NCI-H187 treated with DMSO at 0.1 percent for 48 hours (cell line): ENCODE data around the gene ACTN4.

Experiments
- DNase-seq: peaks from one replicate; lab custom pipeline; 2025; lab: John Stamatoyannopoulos, UW

Gene ACTN4

GRCh38 chr19:38725469-38726283, 78.2 kb downstream of the ACTN4 start:
- DNase-seq, result no peak

DNA sequence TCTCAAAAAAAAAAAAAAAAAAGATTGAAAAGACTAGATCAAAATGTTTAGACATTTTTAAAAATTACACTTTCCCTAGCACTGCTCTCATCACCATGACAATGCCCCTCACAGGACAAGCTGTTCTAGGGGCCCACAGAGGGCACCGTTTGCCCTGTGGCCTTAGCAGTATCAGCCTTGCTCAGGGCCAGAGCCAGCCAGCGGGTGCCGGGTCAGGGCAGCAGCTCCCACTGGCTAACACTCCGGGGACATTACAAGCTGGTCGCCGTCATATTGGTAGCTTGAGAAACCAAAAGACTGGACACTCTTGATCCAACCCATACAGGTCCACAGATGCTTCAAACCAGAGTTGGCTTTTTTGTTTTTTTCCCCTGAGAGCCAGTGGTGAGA, 78.8 kb downstream of the ACTN4 start:
- no peak for DNase-seq

- no peak for DNase-seq
Observed at GRCh38 chr19:38726761-38727301, 79.4 kb downstream of the ACTN4 start.

GRCh38 chr19:38727306-38727867, 79.9 kb downstream of the ACTN4 start:
- no peak for DNase-seq

GRCh38 chr19:38727868-38728660, 80.6 kb downstream of the ACTN4 start:
- DNase-seq, result no peak

- no peak for DNase-seq
Observed at GRCh38 chr19:38728752-38729541, 81.5 kb downstream of the ACTN4 start.

- DNase-seq, result no peak
Observed at GRCh38 chr19:38729653-38730469, 82.4 kb downstream of the ACTN4 start.

- DNase-seq, result no peak
Observed at GRCh38 chr19:38730470-38730730, 83.0 kb downstream of the ACTN4 start.

DNA sequence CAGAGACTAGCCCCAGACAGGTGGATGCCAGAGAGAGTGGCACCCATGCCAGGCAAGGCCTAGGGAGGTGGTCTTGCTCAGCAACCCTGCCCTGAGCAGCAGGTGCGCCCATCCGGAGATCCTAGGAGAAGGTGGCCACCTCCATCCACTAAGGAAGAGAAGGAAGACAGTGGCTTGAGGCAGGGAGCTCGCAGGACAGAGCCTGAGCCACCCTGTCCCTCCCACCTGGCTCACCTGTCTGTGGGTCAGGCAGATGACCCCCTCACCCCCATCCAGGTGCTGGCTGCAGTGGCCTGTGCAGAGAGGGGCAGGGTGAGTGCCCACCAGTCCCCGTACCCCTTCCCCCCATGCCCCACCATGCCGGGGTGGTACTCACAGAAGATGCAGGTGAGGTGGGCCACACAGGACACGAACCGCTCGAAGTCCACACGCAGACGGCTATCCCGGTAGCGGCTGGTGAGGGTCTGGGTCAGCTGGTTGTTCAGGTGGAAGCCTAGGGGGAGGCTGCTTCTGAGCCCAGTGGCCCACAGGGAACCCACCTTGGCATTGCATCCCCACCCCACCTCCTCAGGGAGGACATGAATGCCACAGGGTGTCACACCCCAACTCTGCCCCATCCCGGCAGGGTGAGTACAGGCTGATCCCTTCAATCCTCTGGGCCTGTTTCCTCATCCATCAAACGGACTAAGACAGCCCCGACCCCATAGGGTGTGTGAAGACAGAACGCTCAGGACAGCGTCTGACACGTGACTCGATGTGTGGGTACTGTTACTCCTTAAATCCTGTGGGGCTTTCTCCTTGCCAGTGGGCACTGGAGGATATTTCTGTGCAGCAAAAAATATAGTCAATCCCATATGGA, 83.5 kb downstream of the ACTN4 start:
- DNase-seq, result no peak

- DNase-seq, result no peak
Observed at GRCh38 chr19:38731654-38732301, 84.3 kb downstream of the ACTN4 start.

GRCh38 chr19:38733241-38733492, 85.7 kb downstream of the ACTN4 start:
- DNase-seq, result no peak

- DNase-seq, result no peak
Observed at GRCh38 chr19:38733493-38734175, 86.2 kb downstream of the ACTN4 start.

DNA sequence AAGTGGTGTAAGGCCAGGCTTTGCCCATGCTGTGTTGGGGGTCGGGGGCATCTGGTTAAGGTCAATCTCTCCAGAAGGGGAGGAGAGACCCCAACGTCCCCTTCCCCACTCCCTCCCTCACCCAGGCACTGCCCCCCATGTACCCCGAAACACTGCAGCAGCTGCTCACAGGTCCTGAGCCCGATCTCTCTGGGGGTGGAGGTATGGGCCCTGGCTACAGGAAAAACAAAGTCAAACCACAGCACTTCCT, 86.7 kb downstream of the ACTN4 start:
- DNase-seq, result no peak

DNA sequence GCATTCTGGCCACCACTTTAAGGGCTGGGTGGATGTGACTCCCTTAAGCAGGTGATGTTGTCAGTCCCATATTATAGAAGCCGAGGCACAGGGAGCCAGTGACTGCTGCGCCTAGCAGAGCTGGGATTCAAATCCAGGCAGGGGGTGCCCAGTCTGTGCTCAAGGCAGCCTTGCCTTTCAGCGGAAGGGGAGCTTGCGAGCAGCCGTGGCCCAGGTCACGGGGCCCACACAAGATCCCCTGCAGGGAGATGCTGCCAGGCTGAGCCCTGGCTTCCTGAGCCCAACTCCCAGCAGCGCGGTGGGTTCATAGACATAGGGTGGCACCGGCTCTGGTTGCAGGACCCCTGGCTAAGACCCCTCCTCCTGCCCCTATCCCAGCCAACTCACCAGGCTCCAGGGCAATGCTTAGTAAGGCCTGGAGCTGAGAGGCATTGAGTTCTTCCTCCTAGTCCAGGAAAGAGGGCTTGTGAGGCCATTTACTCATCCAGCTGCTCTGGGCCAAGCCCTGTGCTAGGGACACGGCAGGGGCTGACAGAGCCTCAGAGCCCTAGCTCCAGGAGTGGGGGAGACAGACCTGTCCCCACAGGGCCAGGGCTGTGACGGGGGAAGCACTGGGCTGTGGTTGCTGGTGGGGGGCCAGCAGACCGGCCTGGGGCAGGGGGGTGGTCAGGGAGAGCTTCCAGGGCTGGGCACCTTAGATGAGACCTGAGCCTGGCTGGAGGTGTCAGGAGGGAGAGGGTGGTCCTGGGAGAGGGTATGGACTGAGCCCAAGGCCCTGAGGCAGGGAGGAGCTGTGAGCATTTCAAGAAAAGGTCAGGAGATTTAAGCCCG, 87.2 kb downstream of the ACTN4 start:
- no peak for DNase-seq

- DNase-seq, result no peak
Observed at GRCh38 chr19:38735257-38735686, 87.8 kb downstream of the ACTN4 start.

DNA sequence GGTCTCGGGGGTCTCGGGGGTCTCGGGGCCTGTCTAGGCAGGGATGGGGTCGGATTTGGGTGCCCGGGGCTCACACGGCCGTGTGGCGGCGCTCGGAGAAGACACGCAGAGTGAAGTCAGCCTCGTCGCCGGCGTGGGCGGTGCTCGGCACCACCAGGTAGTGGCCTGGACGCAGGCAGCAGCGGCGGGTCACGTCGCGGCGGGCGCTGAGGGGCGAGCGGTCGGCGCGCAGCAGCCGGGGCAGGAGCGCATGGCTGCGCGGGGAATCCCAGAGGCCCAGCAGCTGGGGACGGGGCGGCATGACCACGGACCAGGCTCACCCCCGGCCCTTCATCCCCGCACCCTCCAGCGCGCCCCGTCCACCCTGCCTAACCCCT, 88.6 kb downstream of the ACTN4 start:
- no peak for DNase-seq

DNA sequence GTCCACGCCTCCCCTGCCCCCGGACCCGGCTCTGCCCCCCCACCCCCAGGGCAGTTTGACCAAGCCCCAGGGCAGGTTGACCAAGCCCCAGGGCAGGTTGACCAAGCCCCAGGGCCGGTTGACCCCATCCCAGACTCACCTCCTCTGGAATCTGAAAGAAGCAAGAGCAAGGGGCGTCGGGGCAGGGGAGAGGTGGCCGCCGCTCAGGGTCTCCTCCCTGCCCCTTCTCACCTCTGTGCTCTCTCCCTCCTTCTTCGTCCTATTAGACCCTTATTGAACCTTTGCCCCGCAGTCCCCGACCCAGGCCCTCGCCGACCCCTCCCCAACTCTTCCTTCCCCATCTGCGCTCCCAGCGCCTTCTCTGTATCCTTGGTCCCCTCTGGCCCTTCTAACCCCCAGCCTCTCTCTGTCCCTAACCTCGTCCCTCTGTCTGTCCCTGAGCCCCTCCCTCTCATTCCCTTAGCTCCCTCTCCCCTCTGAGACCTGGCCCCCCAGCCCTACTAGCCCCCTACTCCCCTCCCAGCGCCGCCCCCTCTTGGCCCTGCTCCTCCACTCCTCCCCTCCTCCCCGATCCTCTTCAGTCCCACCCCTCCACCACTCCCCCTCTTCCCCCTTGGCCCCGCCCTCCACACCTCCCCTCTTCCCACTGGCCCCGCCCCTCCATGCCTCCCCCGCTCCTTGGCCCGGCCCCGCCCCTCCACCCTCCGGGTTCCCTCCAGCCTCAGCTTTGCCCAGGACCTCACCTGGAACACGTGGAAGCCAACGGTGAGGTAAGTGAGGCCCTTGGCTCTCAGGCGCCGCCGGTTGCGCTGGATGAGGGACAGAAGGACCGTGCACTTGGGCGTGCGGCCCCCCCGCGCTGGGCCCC, 89.2 kb downstream of the ACTN4 start:
- DNase-seq, result no peak

DNA sequence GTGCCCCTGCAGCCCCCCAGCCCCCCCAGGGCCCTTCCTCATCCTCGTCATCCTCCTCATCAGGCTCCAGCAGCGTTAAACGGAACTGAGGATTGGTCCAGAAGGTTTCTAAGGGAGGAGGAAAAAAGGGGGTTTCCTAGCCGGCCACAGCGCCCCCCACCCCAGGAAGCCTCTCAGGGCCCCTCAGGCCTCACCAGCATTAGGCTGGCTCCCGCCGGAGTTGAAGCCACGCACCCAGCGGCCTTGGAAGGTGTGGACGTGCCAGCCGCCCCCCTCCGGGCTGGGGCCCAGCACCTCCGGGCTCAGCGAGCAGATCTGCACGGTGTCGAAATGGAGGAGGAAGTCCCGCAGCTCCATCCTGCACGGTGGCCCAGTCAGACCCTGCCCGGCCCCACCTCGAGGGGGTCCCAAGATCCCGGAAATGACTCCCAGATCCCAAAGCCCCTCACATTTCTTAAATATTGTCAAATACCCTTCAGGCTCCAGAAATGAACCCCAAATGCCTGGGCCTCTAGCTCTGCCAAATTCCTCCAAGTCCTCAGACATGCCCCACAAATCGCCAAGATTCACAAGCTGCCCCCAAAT, 89.9 kb downstream of the ACTN4 start:
- no peak for DNase-seq
